Ammon's horn (tissue), 1 donor: ENCODE data around the gene FSTL5.

ENCODE experiments used
- DNase-seq: peaks from one replicate; pipeline ENCODE4 v3.0.0-alpha.2; 2016; ENCODE audit warnings: low spot score

FSTL5 gene

GRCh38 chr4:161704040-161704439 is 459.8 kb downstream of the FSTL5 start:
- DNase-seq: no peak

- DNase-seq: no peak
Measured at GRCh38 chr4:161702287-161702686, 461.5 kb downstream of the FSTL5 start.

DNA sequence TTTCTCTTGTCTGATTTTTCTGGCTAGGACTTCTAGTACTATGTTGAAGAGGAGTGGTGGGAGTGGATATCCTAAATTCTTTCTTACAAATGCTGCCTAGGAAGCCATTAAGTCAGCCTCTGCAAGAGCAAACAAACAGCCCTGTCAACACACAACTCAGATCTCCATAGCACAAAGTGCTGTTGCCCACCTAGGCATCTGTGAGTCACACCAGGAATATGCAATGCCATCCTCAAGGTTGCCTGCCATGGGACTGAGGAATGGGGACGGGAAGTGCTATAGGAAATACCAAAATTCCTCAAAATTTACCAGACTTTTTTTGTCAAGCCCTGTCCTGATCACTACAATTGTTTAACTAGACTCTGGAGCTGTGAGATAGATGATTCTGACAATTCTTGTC is 466.9 kb downstream of the FSTL5 start:
- no peak for DNase-seq

DNA sequence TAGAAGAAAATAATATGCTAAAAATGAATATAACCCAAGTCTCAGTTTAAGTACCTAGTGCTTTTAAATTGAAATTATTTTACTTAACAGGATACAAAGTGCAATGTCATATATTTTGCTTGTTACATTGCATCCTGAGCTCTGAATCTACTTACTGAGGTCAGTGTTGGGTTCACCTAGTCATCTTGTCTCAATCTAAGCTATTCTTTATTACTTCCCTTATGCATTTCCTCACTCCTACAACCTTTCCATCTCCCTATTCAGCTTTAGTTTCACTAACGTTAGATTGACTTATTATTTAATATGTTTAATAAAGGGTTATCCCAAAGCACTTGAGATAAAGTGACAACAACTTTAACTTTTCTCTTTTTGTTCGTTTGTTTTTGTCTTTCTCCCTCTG is 483.7 kb downstream of the FSTL5 start:
- no peak for DNase-seq

- DNase-seq: no peak
Measured at GRCh38 chr4:161664740-161665139, 499.1 kb downstream of the FSTL5 start.

GRCh38 chr4:161663844-161664243 is 500.0 kb downstream of the FSTL5 start:
- DNase-seq: no peak

- no peak for DNase-seq
Measured at GRCh38 chr4:161658676-161659075, 505.1 kb downstream of the FSTL5 start.

- no peak for DNase-seq
Measured at GRCh38 chr4:161657616-161658015, 506.2 kb downstream of the FSTL5 start.

DNA sequence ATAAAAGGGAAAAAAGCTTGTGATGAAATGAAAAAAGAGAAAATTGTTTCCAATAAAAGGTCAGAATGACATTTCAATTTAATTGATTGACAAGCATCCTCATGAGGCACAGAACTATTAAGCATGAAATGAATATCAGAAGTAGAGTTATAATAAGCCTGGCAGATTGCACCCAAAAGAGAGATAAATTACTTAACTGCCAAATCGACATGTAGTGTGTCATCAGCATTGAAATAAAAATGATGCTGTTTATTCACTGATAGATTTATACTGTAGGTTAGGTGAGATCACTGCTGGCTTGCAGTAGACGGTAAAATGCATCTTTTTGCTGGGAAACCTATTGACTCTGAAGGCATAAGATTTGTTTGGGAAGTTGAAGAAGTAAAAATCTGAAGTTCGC is 507.2 kb downstream of the FSTL5 start:
- DNase-seq: no peak

DNA sequence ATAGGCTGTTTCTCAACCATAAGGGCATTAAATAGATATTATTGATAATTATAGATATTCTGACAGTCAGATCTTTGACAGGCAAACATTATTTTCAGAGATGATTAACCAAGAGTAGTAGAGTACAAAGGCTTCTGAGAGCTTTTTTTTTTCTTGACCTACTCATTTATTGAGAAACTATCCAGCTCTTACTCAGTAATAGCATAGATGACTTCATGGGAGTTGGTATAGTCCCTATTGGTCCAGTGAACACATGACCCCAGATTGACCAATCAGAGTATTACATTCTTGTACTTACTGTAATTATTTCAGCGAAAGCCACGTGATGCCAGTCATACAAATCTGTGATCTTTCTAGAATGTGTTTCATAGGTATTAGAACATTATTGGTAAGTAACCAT is 508.7 kb downstream of the FSTL5 start:
- DNase-seq: no peak

DNA sequence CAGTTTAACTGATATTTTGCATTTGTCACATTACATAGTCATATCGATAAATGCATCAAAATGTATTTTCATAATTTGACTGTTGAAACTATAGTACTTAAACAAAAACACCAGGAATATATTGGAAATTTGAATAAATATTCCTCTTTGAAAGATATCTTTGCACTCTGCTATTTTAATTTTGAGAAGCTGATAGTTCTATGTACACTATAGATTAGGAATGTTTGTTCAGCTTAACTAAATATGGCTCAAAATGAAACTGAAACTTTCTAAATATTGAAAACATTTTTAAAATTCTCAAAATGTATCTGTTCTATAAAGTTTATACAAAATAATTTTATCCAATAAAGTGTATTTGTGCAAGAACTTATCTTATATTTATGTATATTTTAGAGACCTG is 510.1 kb downstream of the FSTL5 start:
- no peak for DNase-seq

GRCh38 chr4:161651586-161651985 is 512.2 kb downstream of the FSTL5 start:
- DNase-seq: no peak

GRCh38 chr4:161650812-161651211 is 513.0 kb downstream of the FSTL5 start:
- peak; percentile 33 for DNase-seq

GRCh38 chr4:161647757-161648156 is 516.0 kb downstream of the FSTL5 start:
- no peak for DNase-seq

GRCh38 chr4:161642708-161643107 is 521.1 kb downstream of the FSTL5 start:
- no peak for DNase-seq

- no peak for DNase-seq
Measured at GRCh38 chr4:161629694-161630441, 533.9 kb downstream of the FSTL5 start.

- peak; percentile 7 for DNase-seq
Measured at GRCh38 chr4:161604516-161605300, 559.1 kb downstream of the FSTL5 start.

- no peak for DNase-seq
Measured at GRCh38 chr4:161601011-161601410, 562.8 kb downstream of the FSTL5 start.

DNA sequence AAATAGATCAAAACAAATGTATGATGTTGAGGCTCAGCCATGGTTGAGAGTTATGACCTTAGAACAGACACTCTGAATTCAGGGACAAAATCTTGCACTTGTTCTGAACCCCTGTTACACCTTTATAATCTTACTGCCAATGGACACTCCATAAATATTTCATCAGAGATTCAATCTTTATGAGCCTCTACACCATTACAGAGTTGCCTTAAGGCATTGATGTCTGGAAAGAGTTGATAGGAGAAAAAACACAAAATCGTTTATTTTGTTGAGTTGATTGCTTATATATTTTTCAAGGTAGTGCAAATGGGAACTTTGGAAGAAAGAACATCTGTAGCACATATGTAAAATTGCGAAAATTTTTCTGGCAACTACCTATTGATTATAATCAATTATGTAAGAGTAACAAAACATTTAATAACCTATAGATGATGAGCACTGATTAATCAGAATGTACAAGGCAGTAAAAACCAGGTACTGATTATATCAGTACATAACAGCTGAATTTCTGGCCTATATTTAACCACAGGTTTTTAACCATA is 568.5 kb downstream of the FSTL5 start:
- no peak for DNase-seq

- DNase-seq: no peak
Measured at GRCh38 chr4:161585011-161585410, 578.8 kb downstream of the FSTL5 start.

- DNase-seq: no peak
Measured at GRCh38 chr4:161583549-161583948, 580.3 kb downstream of the FSTL5 start.

GRCh38 chr4:161581262-161582230 is 582.3 kb downstream of the FSTL5 start:
- DNase-seq: peak; percentile 32
